Astrocyte (in vitro differentiated cells and primary cell): ENCODE measurements around the gene ASCC3. TPM values are rescaled to one million over a fixed set of nuclear protein-coding genes. Genes with fewer than 3 reads are reported as not detected.

Experiments used
- DNase-seq: peaks from one replicate; pipeline ENCODE4 v3.0.0-alpha.2; 2010; ENCODE audit warnings: low read depth
- FAIRE-seq: peaks from 2 replicates; lab custom pipeline; 2011; peaks lifted over from hg19 to GRCh38; lab: Jason Lieb, UNC
- H2AFZ ChIP-seq: 2 replicates; pipeline ENCODE4 v1.6.0; 2012; ENCODE audit warnings: low read depth, low read length, inconsistent platforms
- H3K27ac ChIP-seq: 2 replicates; pipeline ENCODE4 v1.5.1; 2011; ENCODE audit warnings: low read depth, low read length, inconsistent platforms
- H3K27me3 ChIP-seq: 2 replicates; pipeline ENCODE4 v1.6.0; 2011; ENCODE audit warnings: low read length, inconsistent platforms; ENCODE audit not compliant: insufficient read depth
- H3K36me3 ChIP-seq: 2 replicates; pipeline ENCODE4 v1.5.1; 2011; ENCODE audit warnings: low read length, inconsistent platforms; ENCODE audit not compliant: insufficient read depth
- H3K4me1 ChIP-seq: 2 replicates; pipeline ENCODE4 v1.5.1; 2011; ENCODE audit warnings: low read length, inconsistent platforms; ENCODE audit not compliant: insufficient read depth
- H3K4me2 ChIP-seq: 2 replicates; pipeline ENCODE4 v1.6.0; 2012; ENCODE audit warnings: low read length, inconsistent platforms
- H3K4me3 ChIP-seq: 2 replicates; pipeline ENCODE4 v1.5.1; 2011; ENCODE audit warnings: low read depth, mild to moderate bottlenecking, low read length, inconsistent platforms; ENCODE audit not compliant: insufficient read depth
- H3K79me2 ChIP-seq: 2 replicates; pipeline ENCODE4 v1.6.0; 2012; ENCODE audit warnings: mild to moderate bottlenecking, low read length, inconsistent platforms; ENCODE audit not compliant: insufficient read depth
- H3K9ac ChIP-seq: 2 replicates; pipeline ENCODE4 v1.6.0; 2012; ENCODE audit warnings: mild to moderate bottlenecking, low read length, inconsistent platforms
- H3K9me3 ChIP-seq: 2 replicates; pipeline ENCODE4 v1.5.1; 2012; ENCODE audit warnings: low read depth, mild to moderate bottlenecking, low read length, inconsistent platforms; ENCODE audit not compliant: insufficient read depth
- H4K20me1 ChIP-seq: 2 replicates; pipeline ENCODE4 v1.6.0; 2012; ENCODE audit warnings: low read length, inconsistent platforms; ENCODE audit not compliant: insufficient read depth
- H3K27ac Mint-ChIP-seq: one replicate; pipeline ENCODE4 v1.8.0; 2021; ENCODE audit warnings: mild to moderate bottlenecking, mixed read lengths; ENCODE audit not compliant: unreplicated experiment
- H3K27me3 Mint-ChIP-seq: one replicate; pipeline ENCODE4 v1.8.0; 2021; ENCODE audit warnings: low read depth, mixed read lengths; ENCODE audit not compliant: unreplicated experiment
- H3K36me3 Mint-ChIP-seq: one replicate; pipeline ENCODE4 v1.8.0; 2021; ENCODE audit warnings: low read depth, mixed read lengths; ENCODE audit not compliant: unreplicated experiment
- H3K4me1 Mint-ChIP-seq: one replicate; pipeline ENCODE4 v1.8.0; 2021; ENCODE audit warnings: low read depth, mixed read lengths; ENCODE audit not compliant: unreplicated experiment
- H3K4me3 Mint-ChIP-seq: one replicate; pipeline ENCODE4 v1.8.0; 2021; ENCODE audit warnings: mild to moderate bottlenecking, moderate library complexity, mixed read lengths; ENCODE audit not compliant: unreplicated experiment
- H3K9me3 Mint-ChIP-seq: one replicate; pipeline ENCODE4 v1.8.0; 2021; ENCODE audit warnings: mild to moderate bottlenecking, mixed read lengths; ENCODE audit not compliant: unreplicated experiment
- CTCF ChIP-seq: IDR thresholded peaks from 2 replicates; pipeline ENCODE4 v1.5.1; 2011; ENCODE audit warnings: low read depth, mild to moderate bottlenecking, inconsistent platforms, low read length, moderate library complexity; ENCODE audit not compliant: insufficient read depth
- EZH2 ChIP-seq: IDR thresholded peaks from 2 replicates; pipeline ENCODE4 v1.6.1; 2012; ENCODE audit warnings: mild to moderate bottlenecking, low read length, inconsistent platforms; ENCODE audit not compliant: insufficient read depth
- total RNA-seq: library from RNA; stranded (reverse); gene quantifications from 2 replicates; pipeline ENCODE4 v1.2.1, GENCODE V29; 2021

The ASCC3 gene
- total RNA-seq, 1 donor from 2014 or later: 138 TPM

DNA sequence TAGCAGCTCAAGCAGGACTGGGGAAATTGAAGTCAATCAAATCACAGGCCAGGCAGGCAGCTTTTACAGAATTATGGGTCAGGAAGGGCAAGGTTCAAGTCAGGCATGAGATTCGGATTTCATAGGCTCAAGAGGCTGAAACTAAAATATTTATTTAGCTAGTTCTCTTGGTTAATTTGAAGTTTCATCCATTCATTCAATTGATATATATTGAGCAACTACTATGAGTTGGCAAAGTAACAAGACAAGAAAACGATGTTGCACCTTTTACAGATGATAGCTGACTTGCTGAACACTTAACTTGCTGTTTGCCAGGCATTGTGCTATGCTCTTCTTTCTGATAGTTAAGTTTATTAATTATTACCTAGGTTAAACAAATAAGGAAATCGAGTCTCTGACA is 20.5 kb upstream of the ASCC3 start:
- H3K9me3 Mint-ChIP-seq: peaks cover 12% of the 10 kb centered on the region
- TF ChIP-seq CTCF (no peak), EZH2 (no peak)
- no peak for DNase-seq
- H3K27me3 ChIP-seq: no peaks in the 10 kb centered on the region
- no peaks in the 10 kb centered on the region for H3K9me3 ChIP-seq
- H3K4me2 ChIP-seq: no peak overlapping the region
- H3K4me1 Mint-ChIP-seq: no peaks in the 10 kb centered on the region
- no peak for FAIRE-seq
- H3K9ac ChIP-seq: no peak overlapping the region
- H4K20me1 ChIP-seq: no peaks in the 10 kb centered on the region
- H3K4me3 Mint-ChIP-seq: no peak overlapping the region
- no peaks in the 10 kb centered on the region for H3K4me1 ChIP-seq
- no peaks in the 10 kb centered on the region for H3K27me3 Mint-ChIP-seq
- H3K36me3 Mint-ChIP-seq: no peaks in the 10 kb centered on the region
- no peak overlapping the region for H3K4me3 ChIP-seq
- H3K79me2 ChIP-seq: no peaks in the 10 kb centered on the region
- H3K27ac ChIP-seq: no peak overlapping the region
- no peak overlapping the region for H3K27ac Mint-ChIP-seq
- H2AFZ ChIP-seq: no peak overlapping the region
- H3K36me3 ChIP-seq: no peaks in the 10 kb centered on the region

- no peaks in the 10 kb centered on the region for H3K36me3 Mint-ChIP-seq
Observed at GRCh38 chr6:100899202-100899601, 18.1 kb upstream of the ASCC3 start.

GRCh38 chr6:100897671-100898070 is 16.5 kb upstream of the ASCC3 start:
- Histone ChIP-seq H3K4me2 (no peak overlapping the region), H3K79me2 (no peaks in the 10 kb centered on the region), H3K4me1 (no peaks in the 10 kb centered on the region), H4K20me1 (no peaks in the 10 kb centered on the region), H3K9ac (no peak overlapping the region), H3K4me3 (no peak overlapping the region), H3K27ac (no peak overlapping the region), H3K36me3 (no peaks in the 10 kb centered on the region), H3K9me3 (no peaks in the 10 kb centered on the region), H3K27me3 (no peaks in the 10 kb centered on the region), H2AFZ (no peak overlapping the region)
- DNase-seq (no peak), FAIRE-seq (no peak)
- Mint-ChIP-seq H3K36me3 (no peaks in the 10 kb centered on the region), H3K4me3 (no peak overlapping the region), H3K27ac (no peak overlapping the region), H3K4me1 (no peaks in the 10 kb centered on the region), H3K9me3 (peaks cover 12% of the 10 kb centered on the region), H3K27me3 (no peaks in the 10 kb centered on the region)
- no peak for TF ChIP-seq CTCF
- no peak for TF ChIP-seq EZH2

More at GRCh38 chr6:100899202-100899601, 18.1 kb upstream of the ASCC3 start:
- no peak overlapping the region for H2AFZ ChIP-seq
- H4K20me1 ChIP-seq: no peaks in the 10 kb centered on the region
- no peaks in the 10 kb centered on the region for H3K4me1 Mint-ChIP-seq
- no peak overlapping the region for H3K4me3 ChIP-seq
- H3K27me3 ChIP-seq: no peaks in the 10 kb centered on the region
- peaks cover 12% of the 10 kb centered on the region for H3K9me3 Mint-ChIP-seq
- no peak for DNase-seq
- H3K9ac ChIP-seq: no peak overlapping the region
- H3K36me3 ChIP-seq: no peaks in the 10 kb centered on the region
- H3K27ac Mint-ChIP-seq: no peak overlapping the region
- no peak overlapping the region for H3K4me3 Mint-ChIP-seq
- no peak for TF ChIP-seq EZH2
- no peaks in the 10 kb centered on the region for H3K79me2 ChIP-seq
- FAIRE-seq: no peak
- H3K9me3 ChIP-seq: no peaks in the 10 kb centered on the region
- no peak overlapping the region for H3K4me2 ChIP-seq
- no peaks in the 10 kb centered on the region for H3K4me1 ChIP-seq
- no peaks in the 10 kb centered on the region for H3K27me3 Mint-ChIP-seq
- H3K27ac ChIP-seq: no peak overlapping the region
